ENCODE results near the gene SYT4. TPM values are rescaled to one million over a fixed set of nuclear protein-coding genes. Genes with fewer than 3 reads are reported as not detected.

SYT4 gene
- total RNA-seq, 6 experiments from 2014 or later, result not detected

DNA sequence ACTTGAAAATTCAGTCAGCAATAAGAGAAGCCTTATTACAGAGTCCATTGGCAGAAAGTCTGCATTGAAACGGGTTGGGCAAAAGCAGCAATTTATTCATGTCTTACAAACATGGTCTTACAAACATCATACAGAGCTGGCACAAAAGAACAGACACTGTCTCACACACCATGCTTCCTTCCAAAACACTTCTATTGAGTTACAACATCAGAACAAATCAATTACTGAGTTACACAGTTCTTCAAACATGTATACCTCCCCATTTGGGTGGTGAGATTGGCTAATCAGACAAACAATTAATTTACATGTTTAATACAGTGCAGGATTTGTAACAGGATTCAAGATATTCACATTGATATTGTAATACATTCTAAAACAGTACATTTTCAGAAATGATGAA lies 9.5 kb downstream of the SYT4 start:
- Histone ChIP-seq H3K4me3 (no peak overlapping the region), H3K36me3 (no peaks in the 10 kb centered on the region), H3K27me3 (no peaks in the 10 kb centered on the region), H3K4me1 (no peaks in the 10 kb centered on the region), H3K9me3 (no peaks in the 10 kb centered on the region), H3K27ac (no peak overlapping the region)
- WGBS (ENCODE audit: insufficient coverage, low coverage, low lambda C conversion rate, missing lambda C conversion rate), result 53% methylated on average over 1 of the region's 1 CpG
- peak in 3 of 4 donors; percentile 30 to 58 (median 55) for ATAC-seq
- no peak for DNase-seq
- TF ChIP-seq POLR2A (IDR thresholded peaks at IDR 0.05), result no peak
- intact Hi-C loops (cut with DNase I), result loop anchor here in 1 of 2 donors (10.0 kb wide), 1 partner anchor 663 kb away; no protein-coding TSS in a partner anchor

DNA sequence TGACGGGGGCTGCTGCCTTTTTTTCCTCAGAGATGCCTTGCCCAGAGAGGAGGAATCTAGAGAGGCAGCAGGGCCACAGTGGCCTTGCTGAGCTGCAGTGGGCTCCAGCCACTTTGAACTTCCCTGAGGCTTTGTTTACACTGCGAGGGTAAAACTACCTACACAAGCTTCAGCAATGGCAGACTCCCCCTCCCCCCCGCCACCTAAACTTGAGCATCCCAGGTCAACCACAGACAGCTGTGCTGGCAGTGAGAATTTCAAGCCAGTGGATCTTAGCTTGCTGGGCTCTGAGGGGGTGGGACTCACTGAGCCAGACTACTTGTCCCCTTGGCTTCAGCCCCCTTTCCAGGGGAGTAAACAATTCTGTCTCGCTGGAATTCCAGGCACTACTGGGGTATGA lies 11.8 kb downstream of the SYT4 start:
- DNase-seq, result no peak
- Histone ChIP-seq H3K4me3 (no peak overlapping the region), H3K4me1 (no peaks in the 10 kb centered on the region), H3K27ac (no peak overlapping the region), H3K27me3 (no peaks in the 10 kb centered on the region), H3K36me3 (no peaks in the 10 kb centered on the region), H3K9me3 (no peaks in the 10 kb centered on the region)
- no peak for TF ChIP-seq POLR2A (IDR thresholded peaks at IDR 0.05)
- TF ChIP-seq, protein P1, sequence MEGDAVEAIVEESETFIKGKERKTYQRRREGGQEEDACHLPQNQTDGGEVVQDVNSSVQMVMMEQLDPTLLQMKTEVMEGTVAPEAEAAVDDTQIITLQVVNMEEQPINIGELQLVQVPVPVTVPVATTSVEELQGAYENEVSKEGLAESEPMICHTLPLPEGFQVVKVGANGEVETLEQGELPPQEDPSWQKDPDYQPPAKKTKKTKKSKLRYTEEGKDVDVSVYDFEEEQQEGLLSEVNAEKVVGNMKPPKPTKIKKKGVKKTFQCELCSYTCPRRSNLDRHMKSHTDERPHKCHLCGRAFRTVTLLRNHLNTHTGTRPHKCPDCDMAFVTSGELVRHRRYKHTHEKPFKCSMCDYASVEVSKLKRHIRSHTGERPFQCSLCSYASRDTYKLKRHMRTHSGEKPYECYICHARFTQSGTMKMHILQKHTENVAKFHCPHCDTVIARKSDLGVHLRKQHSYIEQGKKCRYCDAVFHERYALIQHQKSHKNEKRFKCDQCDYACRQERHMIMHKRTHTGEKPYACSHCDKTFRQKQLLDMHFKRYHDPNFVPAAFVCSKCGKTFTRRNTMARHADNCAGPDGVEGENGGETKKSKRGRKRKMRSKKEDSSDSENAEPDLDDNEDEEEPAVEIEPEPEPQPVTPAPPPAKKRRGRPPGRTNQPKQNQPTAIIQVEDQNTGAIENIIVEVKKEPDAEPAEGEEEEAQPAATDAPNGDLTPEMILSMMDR (IDR thresholded peaks at IDR 0.05), result no peak
- WGBS (ENCODE audit: insufficient coverage, low coverage, low lambda C conversion rate, missing lambda C conversion rate), result no CpG with 5 or more reads among the region's 4 CpGs
- ATAC-seq, result no peak
- intact Hi-C loops (cut with DNase I), result loop anchor here in 1 of 2 donors (10.0 kb wide), 1 partner anchor 661 kb away; no protein-coding TSS in a partner anchor

DNA sequence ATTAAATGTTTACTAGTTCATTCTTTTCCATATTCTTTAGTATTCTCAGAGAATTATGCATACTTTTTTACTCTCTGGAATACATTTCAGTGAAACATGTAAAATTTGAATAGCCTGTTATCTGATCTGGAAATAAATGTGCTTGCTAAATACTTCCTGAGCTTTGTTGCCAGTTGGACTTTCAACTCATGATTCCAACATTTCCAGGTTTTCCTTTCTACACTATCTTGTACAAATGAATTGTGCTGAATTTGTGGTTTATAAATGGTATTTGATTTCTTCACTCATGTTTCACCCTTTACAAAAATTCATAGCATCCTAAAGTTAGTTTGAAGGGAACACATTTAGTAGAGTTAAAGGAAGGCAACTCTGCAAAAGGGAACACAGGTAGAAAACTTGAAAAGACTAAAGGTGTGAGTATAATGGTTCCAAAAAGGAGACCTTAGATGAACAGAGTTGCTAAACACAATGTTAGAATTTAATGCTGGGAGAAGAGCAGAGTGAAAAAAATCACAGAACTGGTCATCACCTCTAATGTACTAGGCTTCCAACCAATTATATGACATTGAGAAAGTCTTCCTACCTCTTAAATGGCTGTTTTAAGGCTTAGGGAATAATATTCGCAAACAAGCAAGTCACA lies 28.6 kb downstream of the SYT4 start:
- H3K4me3 ChIP-seq, result no peak overlapping the region
- DNase-seq, result no peak
- peak; percentile 83 to 97 (median 92) for ATAC-seq
- no CpG with 5 or more reads among the region's 1 CpG for WGBS (ENCODE audit: insufficient coverage, low coverage, low lambda C conversion rate, missing lambda C conversion rate)
- TF ChIP-seq, protein P1 (IDR thresholded peaks at IDR 0.05), result no peak
- TF ChIP-seq POLR2A (IDR thresholded peaks at IDR 0.05), result no peak
- no peaks in the 10 kb centered on the region for H3K27me3 ChIP-seq
- H3K27ac ChIP-seq, result peak overlapping the region in 2 of 3 donors; percentile 13 to 28
- H3K4me1 ChIP-seq, result peaks cover 0 to 16% (median 8%) of the 10 kb centered on the region in 4 donors
- H3K36me3 ChIP-seq, result no peaks in the 10 kb centered on the region
- H3K9me3 ChIP-seq, result no peaks in the 10 kb centered on the region
- intact Hi-C loops (cut with DNase I), result no loop called here

DNA sequence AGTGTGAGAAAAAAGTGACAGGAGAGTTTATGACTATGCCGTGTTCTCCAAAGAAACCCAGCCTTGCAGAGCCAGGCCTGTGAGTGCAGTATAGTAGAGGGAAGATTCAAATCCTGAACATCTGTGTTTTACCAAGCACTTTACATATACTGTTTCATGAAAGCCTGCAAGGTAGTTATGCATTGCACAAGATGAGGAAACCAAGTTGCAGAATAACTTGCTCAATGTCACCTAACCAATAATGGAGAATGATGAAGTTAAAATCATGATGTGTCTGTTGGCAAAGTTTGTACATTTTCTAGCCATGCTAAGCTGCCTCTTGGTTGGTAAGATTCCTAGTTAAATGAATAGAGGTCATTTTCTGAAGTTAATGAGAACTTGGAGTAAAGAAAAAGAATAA lies 29.3 kb downstream of the SYT4 start:
- H3K9me3 ChIP-seq, result no peaks in the 10 kb centered on the region
- TF ChIP-seq POLR2A (IDR thresholded peaks at IDR 0.05), result no peak
- TF ChIP-seq, protein P1 (IDR thresholded peaks at IDR 0.05), result no peak
- intact Hi-C loops (cut with DNase I), result no loop called here
- H3K36me3 ChIP-seq, result no peaks in the 10 kb centered on the region
- H3K27ac ChIP-seq, result peak overlapping the region in 1 of 3 donors; percentile 13
- no peaks in the 10 kb centered on the region for H3K27me3 ChIP-seq
- ATAC-seq (peak in 3 of 4 donors; percentile 50 to 70 (median 65)), DNase-seq (no peak)
- peaks cover 0 to 16% (median 8%) of the 10 kb centered on the region in 4 donors for H3K4me1 ChIP-seq
- WGBS (ENCODE audit: insufficient coverage, low coverage, low lambda C conversion rate, missing lambda C conversion rate), result 73% methylated on average over 1 of the region's 1 CpG
- no peak overlapping the region for H3K4me3 ChIP-seq

DNA sequence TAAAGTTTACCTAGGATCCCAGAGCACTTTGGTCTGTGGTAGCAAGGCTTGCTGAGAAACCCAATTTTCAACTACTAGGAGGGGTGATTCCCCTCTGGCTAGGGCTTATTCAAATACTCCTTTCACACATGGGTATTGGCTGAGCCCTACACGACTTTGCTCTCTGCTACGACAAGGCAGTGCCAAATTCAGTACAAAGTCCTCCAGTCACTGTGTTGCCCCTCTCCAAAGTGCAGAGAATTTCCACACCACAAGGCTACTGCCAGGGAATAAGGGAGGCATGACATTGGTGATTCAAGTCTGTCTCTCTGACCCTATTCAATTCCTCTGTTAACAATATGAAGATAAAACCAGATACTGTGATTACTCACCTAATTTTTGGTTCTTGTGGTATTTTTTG lies 38.9 kb downstream of the SYT4 start:
- no peaks in the 10 kb centered on the region for H3K27me3 ChIP-seq
- peak; percentile 93 to 99 (median 97) for ATAC-seq
- WGBS (ENCODE audit: insufficient coverage, low coverage, low lambda C conversion rate, missing lambda C conversion rate), result 15% methylated on average over 2 of the region's 2 CpGs
- H3K4me1 ChIP-seq, result peaks cover 0 to 34% (median 5%) of the 10 kb centered on the region in 4 donors
- no peak for TF ChIP-seq POLR2A (IDR thresholded peaks at IDR 0.05)
- TF ChIP-seq, protein P1 (IDR thresholded peaks at IDR 0.05), result no peak
- intact Hi-C loops (cut with DNase I), result no loop called here
- H3K36me3 ChIP-seq, result no peaks in the 10 kb centered on the region
- peak; percentile 18 to 89 (median 61) for DNase-seq
- no peaks in the 10 kb centered on the region for H3K9me3 ChIP-seq
- H3K27ac ChIP-seq, result peak overlapping the region in 1 of 3 donors; percentile 50
- H3K4me3 ChIP-seq, result no peak overlapping the region

Data from right lobe of liver (tissue), 6 donors.